Activated CD8-positive, alpha-beta T cell treated with anti-CD3 and anti-CD28 coated beads for 36 hours (primary cell): Measurements from ENCODE around the gene KREMEN1. TPM values are rescaled to one million over a fixed set of nuclear protein-coding genes. Genes with fewer than 3 reads are reported as not detected.

Experiments used
- ATAC-seq: fragments of 200-7000 bp; cut with Tn5 transposase; one replicate; pipeline ENCODE4 v1.10.0; 2021; ENCODE audit warnings: mild to moderate bottlenecking, moderate library complexity
- CTCF ChIA-PET: fragments of 350-600 bp; sonication (Branson Sonifier 250); formaldehyde crosslinking; loops from one replicate; lab custom pipeline; 2021; ENCODE audit warnings: antibody characterized with exemption; lab: Charles Lee
- POLR2A ChIA-PET: fragments of 350-600 bp; sonication (Branson Sonifier 250); formaldehyde crosslinking; loops from one replicate; lab custom pipeline; 2021; ENCODE audit warnings: antibody characterized with exemption; lab: Charles Lee
- DNase-seq: peaks from one replicate; pipeline ENCODE4 v3.0.0-alpha.2; 2020
- H3K27ac Mint-ChIP-seq: one replicate; pipeline ENCODE4 v1.8.0; 2021; ENCODE audit warnings: mild to moderate bottlenecking, mixed read lengths
- H3K27me3 Mint-ChIP-seq: one replicate; pipeline ENCODE4 v1.8.0; 2021; ENCODE audit warnings: mixed read lengths
- H3K36me3 Mint-ChIP-seq: one replicate; pipeline ENCODE4 v1.8.0; 2021; ENCODE audit warnings: low read depth, mixed read lengths
- H3K4me1 Mint-ChIP-seq: one replicate; pipeline ENCODE4 v1.8.0; 2021; ENCODE audit warnings: low read depth, mixed read lengths
- H3K4me3 Mint-ChIP-seq: one replicate; pipeline ENCODE4 v1.8.0; 2021; ENCODE audit warnings: mild to moderate bottlenecking, moderate library complexity, mixed read lengths
- H3K9me3 Mint-ChIP-seq: one replicate; pipeline ENCODE4 v1.8.0; 2021; ENCODE audit warnings: mixed read lengths
- intact Hi-C: fragments of 100-400 bp; cut with micrococcal nuclease; formaldehyde crosslinking; loops from one replicate; pipeline ENCODE4 v1.10.0; 2022
- total RNA-seq, 2 experiments: library from RNA; stranded (reverse); gene quantifications; one replicate each; pipeline ENCODE4 v1.2.3, GENCODE V29; 2021
- TF ChIP-seq, protein P1 (sequence below): fragments of 200-600 bp; IDR thresholded peaks from one replicate; pipeline ENCODE4 v1.8.0; 2022; ENCODE audit warnings: antibody characterized with exemption, mild to moderate bottlenecking

The KREMEN1 gene
- total RNA-seq, 2 experiments from 2014 or later, result 0.11 to 0.43 TPM

DNA sequence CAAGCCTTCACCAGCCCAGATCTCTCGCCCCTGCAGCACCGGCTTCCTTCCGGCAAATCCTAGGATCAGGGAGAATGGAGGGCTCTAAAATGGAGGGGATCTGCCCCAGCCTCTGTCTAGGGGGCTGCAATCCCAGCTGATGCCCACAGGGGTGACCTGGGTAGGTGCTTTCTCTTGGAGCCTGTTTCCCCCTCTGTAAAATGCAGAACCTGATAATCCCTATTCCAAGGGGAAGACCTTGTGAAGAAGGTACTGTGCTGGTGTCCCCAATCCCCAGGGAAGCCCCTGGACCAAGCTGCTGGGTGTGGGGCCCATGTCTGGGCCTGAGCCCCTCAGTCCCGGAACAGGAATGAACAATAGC lies 135.6 kb downstream of the KREMEN1 start:
- POLR2A ChIA-PET, result no interaction called here
- H3K27me3 Mint-ChIP-seq, result peaks cover 33% of the 10 kb centered on the region
- CTCF ChIA-PET, result interaction anchor here (1.2 kb wide), 1 partner anchor 37 kb away, joined by 4 read pairs; no protein-coding TSS in a partner anchor
- H3K27ac Mint-ChIP-seq, result no peak overlapping the region
- H3K36me3 Mint-ChIP-seq, result no peaks in the 10 kb centered on the region
- no peaks in the 10 kb centered on the region for H3K9me3 Mint-ChIP-seq
- ATAC-seq (no peak), DNase-seq (no peak)
- H3K4me3 Mint-ChIP-seq, result no peak overlapping the region
- intact Hi-C loops, result no loop called here
- TF ChIP-seq, protein P1, sequence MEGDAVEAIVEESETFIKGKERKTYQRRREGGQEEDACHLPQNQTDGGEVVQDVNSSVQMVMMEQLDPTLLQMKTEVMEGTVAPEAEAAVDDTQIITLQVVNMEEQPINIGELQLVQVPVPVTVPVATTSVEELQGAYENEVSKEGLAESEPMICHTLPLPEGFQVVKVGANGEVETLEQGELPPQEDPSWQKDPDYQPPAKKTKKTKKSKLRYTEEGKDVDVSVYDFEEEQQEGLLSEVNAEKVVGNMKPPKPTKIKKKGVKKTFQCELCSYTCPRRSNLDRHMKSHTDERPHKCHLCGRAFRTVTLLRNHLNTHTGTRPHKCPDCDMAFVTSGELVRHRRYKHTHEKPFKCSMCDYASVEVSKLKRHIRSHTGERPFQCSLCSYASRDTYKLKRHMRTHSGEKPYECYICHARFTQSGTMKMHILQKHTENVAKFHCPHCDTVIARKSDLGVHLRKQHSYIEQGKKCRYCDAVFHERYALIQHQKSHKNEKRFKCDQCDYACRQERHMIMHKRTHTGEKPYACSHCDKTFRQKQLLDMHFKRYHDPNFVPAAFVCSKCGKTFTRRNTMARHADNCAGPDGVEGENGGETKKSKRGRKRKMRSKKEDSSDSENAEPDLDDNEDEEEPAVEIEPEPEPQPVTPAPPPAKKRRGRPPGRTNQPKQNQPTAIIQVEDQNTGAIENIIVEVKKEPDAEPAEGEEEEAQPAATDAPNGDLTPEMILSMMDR, result no peak
- H3K4me1 Mint-ChIP-seq, result peaks cover 10% of the 10 kb centered on the region

DNA sequence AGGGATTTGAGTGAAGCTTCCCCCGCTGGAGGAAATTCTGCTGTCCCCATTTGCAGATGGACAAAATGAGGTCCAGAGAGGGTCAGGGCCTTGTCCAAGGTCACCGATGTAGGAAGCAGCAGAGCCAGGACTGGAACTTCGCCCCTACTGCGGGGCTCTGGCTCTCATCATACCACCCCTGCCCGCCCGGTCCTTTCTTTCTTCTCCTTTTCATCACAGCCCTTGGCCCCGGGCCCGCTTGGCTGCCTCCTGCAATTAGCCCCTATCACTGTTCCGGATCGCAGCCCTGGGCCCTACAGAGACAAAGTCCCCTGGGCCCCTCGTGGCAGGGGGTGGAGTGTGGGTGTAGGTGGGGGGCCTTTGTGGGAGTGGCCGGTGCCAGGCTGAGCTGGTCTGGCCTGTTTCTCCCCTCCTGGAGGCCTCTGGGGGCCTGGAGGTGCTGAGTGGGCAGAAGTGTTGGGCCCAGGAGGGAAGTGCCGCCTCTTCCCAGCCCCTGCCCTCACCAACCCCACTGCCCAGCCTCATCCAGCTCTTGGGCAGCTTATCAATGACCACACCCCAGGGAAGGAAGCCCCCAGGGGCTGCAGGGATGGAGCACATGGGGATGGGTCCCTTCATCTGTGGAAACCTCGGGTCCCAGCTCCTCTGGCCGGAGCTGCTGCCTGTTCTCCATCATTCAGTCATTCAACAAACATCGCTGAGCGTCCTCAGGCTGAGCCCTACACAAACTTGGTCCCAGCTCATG lies 136.2 kb downstream of the KREMEN1 start:
- intact Hi-C loops, result no loop called here
- H3K4me3 Mint-ChIP-seq, result no peak overlapping the region
- DNase-seq (no peak), ATAC-seq (no peak)
- H3K36me3 Mint-ChIP-seq, result no peaks in the 10 kb centered on the region
- no peaks in the 10 kb centered on the region for H3K9me3 Mint-ChIP-seq
- TF ChIP-seq, protein P1, result no peak
- CTCF ChIA-PET, result interaction anchor here (1.2 kb wide), 1 partner anchor 37 kb away, joined by 4 read pairs; no protein-coding TSS in a partner anchor
- no peak overlapping the region for H3K27ac Mint-ChIP-seq
- peaks cover 6% of the 10 kb centered on the region for H3K4me1 Mint-ChIP-seq
- peaks cover 30% of the 10 kb centered on the region for H3K27me3 Mint-ChIP-seq
- POLR2A ChIA-PET, result no interaction called here

DNA sequence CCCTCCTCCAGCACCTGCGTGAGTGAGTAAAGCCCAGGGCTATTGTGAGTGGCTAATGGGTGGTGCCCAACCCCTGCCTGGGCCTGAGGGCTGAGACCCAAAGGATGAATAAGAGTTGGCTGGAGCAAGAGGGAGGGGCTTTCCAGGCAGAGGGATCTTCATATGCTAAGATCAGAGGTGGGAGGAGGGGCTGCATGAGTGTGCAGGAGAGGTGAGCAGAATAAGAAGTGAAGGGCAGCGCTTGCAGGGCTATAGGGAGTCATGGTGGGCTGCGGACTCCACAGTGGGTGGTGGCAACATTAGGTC lies 136.7 kb downstream of the KREMEN1 start:
- intact Hi-C loops, result no loop called here
- CTCF ChIA-PET, result no interaction called here
- DNase-seq, result no peak
- TF ChIP-seq, protein P1, result no peak
- Mint-ChIP-seq H3K27me3 (peaks cover 26% of the 10 kb centered on the region), H3K4me1 (peaks cover 4% of the 10 kb centered on the region), H3K36me3 (no peaks in the 10 kb centered on the region), H3K27ac (no peak overlapping the region), H3K4me3 (no peak overlapping the region), H3K9me3 (no peaks in the 10 kb centered on the region)
- no peak for ATAC-seq
- POLR2A ChIA-PET, result no interaction called here

DNA sequence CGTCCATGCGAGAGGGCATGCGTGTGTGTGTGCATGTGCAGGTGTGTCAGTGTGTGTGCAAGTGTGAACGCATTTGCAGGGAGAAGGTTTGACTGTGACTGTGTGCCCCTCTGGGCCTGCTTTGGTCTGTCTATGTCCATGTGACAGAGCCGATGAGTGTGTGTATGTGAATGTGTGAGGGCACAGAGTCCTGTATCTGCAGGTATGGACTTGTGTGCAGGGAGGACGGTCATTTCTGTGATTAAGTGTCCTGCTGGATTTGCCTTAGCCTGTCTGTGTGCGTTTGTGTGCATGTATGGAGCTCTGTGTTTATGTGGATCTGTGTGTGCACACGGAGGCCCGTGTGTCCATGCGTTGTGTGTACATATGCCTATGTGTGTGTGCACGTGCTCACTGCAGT lies 138.2 kb downstream of the KREMEN1 start:
- Mint-ChIP-seq H3K27me3 (peaks cover 17% of the 10 kb centered on the region), H3K9me3 (no peaks in the 10 kb centered on the region), H3K27ac (no peak overlapping the region), H3K36me3 (no peaks in the 10 kb centered on the region), H3K4me1 (peaks cover 4% of the 10 kb centered on the region), H3K4me3 (no peak overlapping the region)
- TF ChIP-seq, protein P1, result no peak
- ChIA-PET POLR2A (no interaction called here), CTCF (no interaction called here)
- intact Hi-C loops, result no loop called here
- no peak for ATAC-seq
- DNase-seq, result no peak

DNA sequence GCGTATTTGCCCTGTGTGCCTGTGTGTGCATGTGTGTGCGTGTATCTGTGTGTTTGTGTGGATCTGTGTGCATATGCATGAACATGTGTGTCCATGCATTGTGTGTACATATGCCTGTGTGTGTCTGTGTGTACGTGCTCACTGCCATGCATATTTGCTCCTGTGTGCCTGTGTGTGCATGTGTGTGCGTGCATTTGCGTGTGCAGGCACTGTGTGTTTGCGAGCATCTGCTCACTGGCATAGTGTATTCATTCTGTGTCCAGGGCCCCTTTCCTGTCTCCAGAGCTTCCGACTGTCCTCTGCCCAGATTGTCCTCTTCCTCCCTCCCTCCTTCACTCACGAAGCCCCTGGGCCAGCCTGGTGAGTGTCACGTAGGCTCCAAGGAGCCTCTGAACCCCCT lies 138.6 kb downstream of the KREMEN1 start:
- Mint-ChIP-seq H3K36me3 (no peaks in the 10 kb centered on the region), H3K27ac (no peak overlapping the region), H3K9me3 (no peaks in the 10 kb centered on the region), H3K27me3 (peaks cover 15% of the 10 kb centered on the region), H3K4me3 (no peak overlapping the region), H3K4me1 (peaks cover 2% of the 10 kb centered on the region)
- ChIA-PET CTCF (no interaction called here), POLR2A (interaction anchor here (0.6 kb wide), 1 partner anchor 1718 kb away, joined by 7 read pairs; no protein-coding TSS in a partner anchor)
- ATAC-seq (no peak), DNase-seq (no peak)
- intact Hi-C loops, result no loop called here
- TF ChIP-seq, protein P1, result no peak
